Lower leg skin (tissue), 4 donors: ENCODE data around the gene RSAD2. TPM values are rescaled to one million over a fixed set of nuclear protein-coding genes. Genes with fewer than 3 reads are reported as not detected.

Experiments used
- DNase-seq, 2 donors: peaks; one replicate each; pipeline ENCODE4 v3.0.0-alpha.2; 2019; ENCODE audit warnings: low spot score in 2 of 2
- H3K4me3 ChIP-seq: fragments of 200-600 bp; sonication (generic); 2 replicates; pipeline ENCODE4 v1.5.1; 2017; ENCODE audit warnings: mild to moderate bottlenecking, low read depth; ENCODE audit not compliant: poor library complexity, severe bottlenecking
- POLR2A ChIP-seq, 2 donors: fragments of 450-650 bp; IDR thresholded peaks; one replicate each; pipeline ENCODE4 v1.6.1; 2016 to 2017; ENCODE audit warnings: antibody characterized with exemption in 2 of 2, mild to moderate bottlenecking in 1 of 2, moderate library complexity in 1 of 2
- WGBS, 2 donors: methylation state at CpG; one replicate each; pipeline ENCODE4 v1.1.5; 2018; 5-methylcytosine and 5-hydroxymethylcytosine counted together
- intact Hi-C: fragments of 100-400 bp; cut with DNase I; formaldehyde crosslinking; loops from one replicate; pipeline ENCODE4 v1.15.0; 2023; ENCODE audit warnings: low total_unique reads
- total RNA-seq, 4 donors: library from RNA; depleted of rRNA; stranded (reverse); fragments of >200 nt; gene quantifications; one replicate each; pipeline ENCODE4 v1.1.0, GENCODE V29; 2016
- TF ChIP-seq, protein P1 (sequence below), 3 donors: fragments of 450-650 bp; IDR thresholded peaks; one replicate each; pipeline ENCODE4 v1.5.1; 2016; ENCODE audit warnings: antibody characterized with exemption in 3 of 3, mild to moderate bottlenecking in 3 of 3, moderate library complexity in 2 of 3

Gene RSAD2
- total RNA-seq, 4 donors from 2014 or later = 0.08 to 1.5 (median 0.45) TPM; not detected in 1

DNA sequence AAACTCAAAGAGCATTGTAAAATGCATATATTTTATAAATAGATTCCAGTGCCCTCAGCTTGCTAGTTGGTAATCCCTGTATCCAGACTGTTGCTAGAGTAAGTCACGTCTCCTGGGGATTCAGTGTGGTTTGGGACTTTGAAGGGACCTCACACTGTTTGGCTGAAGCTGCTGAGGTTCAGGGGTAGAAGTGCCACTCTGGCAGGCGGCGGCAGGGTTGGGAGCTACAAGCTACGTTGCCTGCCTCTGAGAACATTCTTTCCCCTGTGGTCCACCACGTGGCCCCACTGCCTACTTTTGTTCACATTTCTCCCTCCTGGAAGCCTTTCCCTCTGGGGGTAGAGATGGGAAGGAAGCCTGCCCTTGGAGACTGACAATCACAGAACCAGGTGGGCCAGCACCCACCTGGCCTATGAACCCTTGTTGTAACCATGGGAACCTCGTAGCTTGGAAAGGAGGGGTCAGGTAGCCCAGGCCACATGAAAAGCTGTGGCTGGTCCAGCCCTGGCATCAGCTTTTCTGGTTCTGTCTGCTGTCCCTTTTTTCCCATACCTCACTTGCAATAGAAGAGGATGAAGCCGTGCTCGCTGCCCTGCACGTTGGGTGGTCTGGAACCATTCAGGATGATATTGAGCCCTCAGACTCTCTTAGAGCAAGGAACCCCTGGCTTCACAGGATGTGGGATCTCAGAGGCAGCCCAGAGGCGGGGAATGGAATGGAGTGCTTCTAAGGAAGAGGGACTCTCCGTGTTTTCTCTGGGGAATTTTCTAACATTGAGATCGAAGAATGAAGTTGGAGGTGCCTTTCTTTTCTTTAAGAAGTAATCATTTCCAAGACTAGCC is 42.5 kb downstream of the RSAD2 start:
- no peak for DNase-seq
- TF ChIP-seq, protein P1, sequence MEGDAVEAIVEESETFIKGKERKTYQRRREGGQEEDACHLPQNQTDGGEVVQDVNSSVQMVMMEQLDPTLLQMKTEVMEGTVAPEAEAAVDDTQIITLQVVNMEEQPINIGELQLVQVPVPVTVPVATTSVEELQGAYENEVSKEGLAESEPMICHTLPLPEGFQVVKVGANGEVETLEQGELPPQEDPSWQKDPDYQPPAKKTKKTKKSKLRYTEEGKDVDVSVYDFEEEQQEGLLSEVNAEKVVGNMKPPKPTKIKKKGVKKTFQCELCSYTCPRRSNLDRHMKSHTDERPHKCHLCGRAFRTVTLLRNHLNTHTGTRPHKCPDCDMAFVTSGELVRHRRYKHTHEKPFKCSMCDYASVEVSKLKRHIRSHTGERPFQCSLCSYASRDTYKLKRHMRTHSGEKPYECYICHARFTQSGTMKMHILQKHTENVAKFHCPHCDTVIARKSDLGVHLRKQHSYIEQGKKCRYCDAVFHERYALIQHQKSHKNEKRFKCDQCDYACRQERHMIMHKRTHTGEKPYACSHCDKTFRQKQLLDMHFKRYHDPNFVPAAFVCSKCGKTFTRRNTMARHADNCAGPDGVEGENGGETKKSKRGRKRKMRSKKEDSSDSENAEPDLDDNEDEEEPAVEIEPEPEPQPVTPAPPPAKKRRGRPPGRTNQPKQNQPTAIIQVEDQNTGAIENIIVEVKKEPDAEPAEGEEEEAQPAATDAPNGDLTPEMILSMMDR (IDR thresholded peaks at IDR 0.05) = no peak
- no peak for TF ChIP-seq POLR2A (IDR thresholded peaks at IDR 0.05)
- intact Hi-C loops = loop anchor here (10.0 kb wide), 1 partner anchor 95 kb away; no protein-coding TSS in a partner anchor
- no peak overlapping the region for H3K4me3 ChIP-seq
- whole genome bisulfite sequencing, 2 donors = 75 to 77% methylated on average over 12 of the region's 12 CpGs

DNA sequence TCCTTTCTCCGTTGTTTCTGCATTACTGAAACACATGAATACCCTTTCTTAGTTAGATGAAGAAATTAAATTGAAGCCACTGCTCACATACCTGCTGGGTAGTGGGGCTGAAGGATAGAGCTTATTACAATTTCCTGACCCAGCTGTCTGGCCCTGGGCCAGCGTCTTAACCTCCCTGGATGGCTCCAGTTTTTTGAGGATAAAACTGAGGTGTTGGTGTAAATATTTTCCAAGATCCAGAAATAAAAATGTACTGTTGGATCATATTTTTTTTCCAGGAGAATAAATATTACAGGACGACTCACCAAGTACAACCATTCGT is 43.1 kb downstream of the RSAD2 start:
- intact Hi-C loops = no loop called here
- DNase-seq = no peak
- WGBS, 2 donors = 62 to 68% methylated on average over 4 of the region's 4 CpGs

DNA sequence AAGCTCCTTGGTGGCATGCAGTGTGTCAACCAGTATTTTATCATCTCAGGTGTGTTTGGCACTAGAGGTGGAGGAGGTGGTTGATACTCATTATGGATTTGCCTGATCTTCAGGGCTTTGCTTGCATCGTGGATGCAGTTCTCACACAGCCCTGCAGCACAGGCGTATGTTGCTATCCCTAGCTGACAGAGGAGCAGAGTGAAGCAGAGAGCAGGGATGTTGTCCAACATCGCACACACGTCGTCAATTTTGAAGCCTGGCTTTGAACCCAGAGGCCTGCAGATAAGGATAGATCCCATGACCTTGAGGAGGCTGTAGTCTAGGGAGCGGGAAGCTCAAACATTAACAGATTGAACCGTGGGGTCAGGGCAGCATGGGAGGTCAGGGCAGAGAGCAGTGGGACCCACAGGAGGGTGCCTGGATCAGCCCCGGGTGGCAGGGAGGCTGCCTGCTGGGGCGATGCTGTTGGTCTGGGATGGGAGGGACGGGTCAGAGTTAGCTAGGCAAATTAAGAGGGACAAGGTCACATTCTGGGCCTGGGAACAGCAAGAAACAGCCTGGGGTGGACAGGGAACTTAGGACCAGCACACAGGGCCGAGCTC is 43.8 kb downstream of the RSAD2 start:
- TF ChIP-seq POLR2A (IDR thresholded peaks at IDR 0.05) = no peak
- TF ChIP-seq, protein P1 (IDR thresholded peaks at IDR 0.05) = peak in 1 of 3 donors; percentile 59
- no peak for DNase-seq
- intact Hi-C loops = no loop called here
- 88 to 90% methylated on average over 10 to 11 of the region's 11 CpGs for WGBS, 2 donors
- H3K4me3 ChIP-seq = no peak overlapping the region

More for the DNA sequence above, 43.1 kb downstream of the RSAD2 start:
- TF ChIP-seq, protein P1 (IDR thresholded peaks at IDR 0.05) = no peak
- no peak for TF ChIP-seq POLR2A (IDR thresholded peaks at IDR 0.05)
- H3K4me3 ChIP-seq = no peak overlapping the region

DNA sequence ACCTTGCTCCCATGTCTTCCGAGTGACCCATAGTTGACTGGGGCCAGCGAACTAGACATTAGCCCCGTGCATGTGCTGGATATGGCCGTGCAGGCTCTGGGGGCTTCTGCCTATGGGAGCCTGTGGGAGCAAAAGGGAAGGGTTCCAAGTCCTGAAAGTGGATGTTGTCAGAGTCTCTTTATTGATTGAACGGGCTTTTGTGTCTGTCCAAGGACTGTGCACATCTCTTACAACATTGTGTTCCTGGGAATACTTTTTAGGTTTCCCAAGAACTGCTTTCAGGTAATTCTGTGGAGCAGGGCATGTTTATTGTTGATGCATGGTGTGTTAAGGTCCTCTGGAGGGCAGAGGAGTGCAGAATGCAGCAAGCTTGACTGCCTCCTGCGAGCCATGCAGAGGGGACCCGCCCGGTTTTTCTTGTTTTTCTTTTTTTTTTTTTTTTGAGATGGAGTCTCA is 44.7 kb downstream of the RSAD2 start:
- WGBS, 2 donors = 66 to 67% methylated on average over 8 of the region's 8 CpGs
- no peak for DNase-seq
- TF ChIP-seq POLR2A (IDR thresholded peaks at IDR 0.05) = no peak
- TF ChIP-seq, protein P1 (IDR thresholded peaks at IDR 0.05) = no peak
- intact Hi-C loops = no loop called here
- no peak overlapping the region for H3K4me3 ChIP-seq

DNA sequence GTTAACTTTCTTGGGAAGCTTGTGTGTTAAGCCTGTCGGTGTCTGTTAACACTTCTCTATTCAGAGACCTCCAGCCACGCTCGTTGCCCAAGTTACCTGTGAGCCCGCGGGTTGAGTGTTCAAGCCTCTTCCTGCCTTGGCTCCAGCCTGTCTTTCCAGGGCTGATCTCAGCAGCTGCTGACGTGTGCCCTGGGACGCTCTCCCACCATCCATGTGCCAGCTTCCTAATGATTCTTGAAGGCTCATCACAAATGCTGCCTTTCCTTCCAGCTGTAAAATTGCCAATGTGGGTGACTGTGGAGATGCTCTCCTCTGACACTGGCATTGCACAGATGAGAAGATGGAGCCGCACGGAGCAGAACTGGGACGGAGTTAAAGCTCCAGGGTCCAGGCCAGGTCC is 45.7 kb downstream of the RSAD2 start:
- 51 to 52% methylated on average over 10 of the region's 10 CpGs for WGBS, 2 donors
- DNase-seq = no peak
- no peak for TF ChIP-seq POLR2A (IDR thresholded peaks at IDR 0.05)
- TF ChIP-seq, protein P1 (IDR thresholded peaks at IDR 0.05) = no peak

More for the DNA sequence above, 45.7 kb downstream of the RSAD2 start:
- intact Hi-C loops = no loop called here
- H3K4me3 ChIP-seq = no peak overlapping the region
